ENCODE measurements around the gene HOXB8.

GRCh38 chr17:48590607-48591161, 24.4 kb downstream of the HOXB8 start:
- TF ChIP-seq CTCF (conservative IDR thresholded peaks at IDR 0.05 in 1 of 2, IDR thresholded peaks at IDR 0.05 in 1 of 2; ENCODE audit: low read depth in 1 of 2, low read length in 2 of 2): no peak
- TF ChIP-seq EZH2 (IDR thresholded peaks at IDR 0.05; ENCODE audit: low read length, missing control alignments): no peak

All from fibroblast of lung (primary cell).